ENCODE measurements around the gene NRIP1. TPM values are rescaled to one million over a fixed set of nuclear protein-coding genes. Genes with fewer than 3 reads are reported as not detected.

Gene NRIP1
- total and polyA plus RNA-seq, 2 of the 8 experiments (the other 6 are each of a cell fraction or from before 2014, with no cell fraction given), result 1.5 to 9.3 TPM

GRCh38 chr21:14918527-14918926 lies 146.3 kb downstream of the NRIP1 start (continued):
- TF ChIP-seq USF2 (IDR thresholded peaks at IDR 0.05; ENCODE audit: low read length) (no peak), EZH2 (IDR thresholded peaks at IDR 0.05; ENCODE audit: low read depth, low read length, severe bottlenecking) (no peak), SP1 (IDR thresholded peaks at IDR 0.05; ENCODE audit: low read depth, low read length) (no peak), HDAC2 (IDR thresholded peaks at IDR 0.05; ENCODE audit: borderline replicate concordance in 1 of 2, low read depth in 2 of 2, low read length in 2 of 2) (no peak), YY1 (IDR thresholded peaks at IDR 0.05; ENCODE audit: low read depth, low read length) (no peak)
